ENCODE data around the gene ANKRD60. TPM values are rescaled to one million over a fixed set of nuclear protein-coding genes. Genes with fewer than 3 reads are reported as not detected.

The ANKRD60 gene
- total and polyA plus RNA-seq, 2 experiments from 2014 or later: not detected

DNA sequence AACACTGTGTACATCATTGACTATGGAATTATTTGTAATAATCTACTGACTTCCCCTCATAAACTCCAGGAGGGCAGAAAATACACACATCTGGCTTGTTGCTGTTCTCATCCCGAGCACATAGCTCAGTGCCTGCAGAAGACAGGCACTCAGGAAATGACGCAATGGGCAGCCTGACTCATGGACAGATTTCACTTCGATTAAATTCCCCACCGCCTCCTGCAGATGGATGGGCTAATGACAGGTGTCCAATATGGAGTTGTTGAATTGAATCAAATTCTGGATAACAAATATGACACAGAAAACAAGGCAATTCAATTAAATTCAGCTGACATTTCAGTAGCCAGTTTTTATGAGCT, 9.1 kb downstream of the ANKRD60 start:
- Histone ChIP-seq H4K20me1 (ENCODE audit: insufficient read depth, poor library complexity, severe bottlenecking) (no peaks in the 10 kb centered on the region), H3K27me3 (peaks cover 16% of the 10 kb centered on the region), H3K9me2 (replicated peaks; ENCODE audit: insufficient read depth) (no peaks in the 10 kb centered on the region), H3K9me3 (ENCODE audit: low read depth) (no peaks in the 10 kb centered on the region), H3K79me2 (no peaks in the 10 kb centered on the region), H2AFZ (no peak overlapping the region), H3K4me3 (no peak overlapping the region), H3K36me3 (replicated peaks; ENCODE audit: insufficient read depth, low read depth) (no peaks in the 10 kb centered on the region), H3K4me2 (no peak overlapping the region), H3K4me1 (ENCODE audit: insufficient read depth) (no peaks in the 10 kb centered on the region), H3K27ac (no peak overlapping the region)
- no peak for DNase-seq (ENCODE audit: low spot score)
- WGBS (ENCODE audit: low lambda C conversion rate, missing lambda C conversion rate): 84% methylated on average over 4 of the region's 4 CpGs
- TF ChIP-seq, protein P1, sequence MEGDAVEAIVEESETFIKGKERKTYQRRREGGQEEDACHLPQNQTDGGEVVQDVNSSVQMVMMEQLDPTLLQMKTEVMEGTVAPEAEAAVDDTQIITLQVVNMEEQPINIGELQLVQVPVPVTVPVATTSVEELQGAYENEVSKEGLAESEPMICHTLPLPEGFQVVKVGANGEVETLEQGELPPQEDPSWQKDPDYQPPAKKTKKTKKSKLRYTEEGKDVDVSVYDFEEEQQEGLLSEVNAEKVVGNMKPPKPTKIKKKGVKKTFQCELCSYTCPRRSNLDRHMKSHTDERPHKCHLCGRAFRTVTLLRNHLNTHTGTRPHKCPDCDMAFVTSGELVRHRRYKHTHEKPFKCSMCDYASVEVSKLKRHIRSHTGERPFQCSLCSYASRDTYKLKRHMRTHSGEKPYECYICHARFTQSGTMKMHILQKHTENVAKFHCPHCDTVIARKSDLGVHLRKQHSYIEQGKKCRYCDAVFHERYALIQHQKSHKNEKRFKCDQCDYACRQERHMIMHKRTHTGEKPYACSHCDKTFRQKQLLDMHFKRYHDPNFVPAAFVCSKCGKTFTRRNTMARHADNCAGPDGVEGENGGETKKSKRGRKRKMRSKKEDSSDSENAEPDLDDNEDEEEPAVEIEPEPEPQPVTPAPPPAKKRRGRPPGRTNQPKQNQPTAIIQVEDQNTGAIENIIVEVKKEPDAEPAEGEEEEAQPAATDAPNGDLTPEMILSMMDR (IDR thresholded peaks at IDR 0.05; ENCODE audit: poor library complexity): no peak
- TF ChIP-seq EZH2phosphoT487 (IDR thresholded peaks at IDR 0.05; ENCODE audit: low read depth, severe bottlenecking, unreplicated experiment) (no peak), EZH2 (IDR thresholded peaks at IDR 0.05; ENCODE audit: borderline replicate concordance) (no peak)

DNA sequence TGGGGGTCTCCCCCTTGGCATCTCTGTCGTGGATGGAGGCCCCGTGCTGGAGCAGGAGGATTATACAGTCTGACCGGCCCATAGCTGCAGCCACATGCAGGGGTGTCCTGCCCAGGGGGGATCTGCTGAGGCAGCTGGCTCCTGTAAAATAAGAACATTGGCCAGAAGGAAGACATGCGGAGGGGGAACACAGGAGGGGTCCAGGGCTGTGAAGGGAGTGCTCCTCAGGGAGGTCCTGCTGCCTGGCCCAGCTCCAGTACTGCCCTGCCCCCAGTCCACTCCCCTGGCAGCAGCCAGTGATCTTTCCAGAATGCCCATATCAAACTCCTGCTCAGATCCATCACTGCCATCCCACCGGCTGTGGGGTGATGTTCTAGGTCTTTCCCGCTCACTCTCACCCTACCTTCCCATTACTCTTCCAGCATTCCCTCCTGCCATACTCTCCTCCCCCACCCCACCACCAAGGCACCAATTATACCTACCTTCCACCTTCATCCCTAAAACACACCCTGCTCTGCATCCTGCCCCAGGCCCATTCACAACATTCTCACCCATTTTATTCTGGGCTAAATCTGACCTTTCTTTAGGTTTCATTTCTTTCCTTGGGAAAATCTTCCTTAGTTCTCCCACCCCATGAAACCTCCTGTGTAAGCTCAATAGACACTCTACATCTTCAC, 9.7 kb downstream of the ANKRD60 start:
- TF ChIP-seq EZH2 (IDR thresholded peaks at IDR 0.05; ENCODE audit: borderline replicate concordance) (no peak), EZH2phosphoT487 (IDR thresholded peaks at IDR 0.05; ENCODE audit: low read depth, severe bottlenecking, unreplicated experiment) (no peak)
- TF ChIP-seq, protein P1 (IDR thresholded peaks at IDR 0.05; ENCODE audit: poor library complexity): no peak
- 55% methylated on average over 6 of the region's 6 CpGs for WGBS (ENCODE audit: low lambda C conversion rate, missing lambda C conversion rate)
- H3K9me2 ChIP-seq (replicated peaks; ENCODE audit: insufficient read depth): no peaks in the 10 kb centered on the region
- no peaks in the 10 kb centered on the region for H3K36me3 ChIP-seq (replicated peaks; ENCODE audit: insufficient read depth, low read depth)
- no peaks in the 10 kb centered on the region for H3K4me1 ChIP-seq (ENCODE audit: insufficient read depth)
- H3K4me3 ChIP-seq: no peak overlapping the region
- H3K4me2 ChIP-seq: no peak overlapping the region
- no peak overlapping the region for H2AFZ ChIP-seq
- peaks cover 15% of the 10 kb centered on the region for H3K27me3 ChIP-seq
- H3K27ac ChIP-seq: no peak overlapping the region
- DNase-seq (ENCODE audit: low spot score): no peak
- H4K20me1 ChIP-seq (ENCODE audit: insufficient read depth, poor library complexity, severe bottlenecking): no peaks in the 10 kb centered on the region
- no peaks in the 10 kb centered on the region for H3K9me3 ChIP-seq (ENCODE audit: low read depth)
- no peaks in the 10 kb centered on the region for H3K79me2 ChIP-seq

DNA sequence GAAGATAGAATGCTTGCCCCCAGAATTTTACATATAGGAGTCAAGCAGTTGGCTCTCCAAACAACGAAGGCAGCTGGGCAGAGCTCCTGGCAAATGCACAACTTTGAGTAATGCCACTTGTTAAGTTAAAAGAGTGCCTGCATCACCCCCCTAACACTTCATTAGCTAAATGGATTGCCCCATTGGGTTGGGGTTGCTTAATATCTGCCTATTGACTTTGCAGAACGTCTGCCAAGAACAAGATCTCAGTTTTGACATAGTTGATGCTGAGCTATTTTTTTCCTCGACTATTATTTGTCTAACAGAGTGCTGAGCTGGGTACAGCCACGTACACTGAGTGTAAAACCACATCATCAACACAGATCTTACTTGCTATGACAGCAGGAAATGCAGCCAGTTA, 12.1 kb downstream of the ANKRD60 start:
- Histone ChIP-seq H3K27me3 (peaks cover 5% of the 10 kb centered on the region), H3K9me2 (replicated peaks; ENCODE audit: insufficient read depth) (no peaks in the 10 kb centered on the region), H3K9me3 (ENCODE audit: low read depth) (no peaks in the 10 kb centered on the region), H4K20me1 (ENCODE audit: insufficient read depth, poor library complexity, severe bottlenecking) (no peaks in the 10 kb centered on the region), H3K4me2 (no peak overlapping the region), H3K36me3 (replicated peaks; ENCODE audit: insufficient read depth, low read depth) (no peaks in the 10 kb centered on the region), H3K4me3 (no peak overlapping the region), H2AFZ (no peak overlapping the region), H3K79me2 (no peaks in the 10 kb centered on the region), H3K4me1 (ENCODE audit: insufficient read depth) (no peaks in the 10 kb centered on the region), H3K27ac (no peak overlapping the region)
- no peak for DNase-seq (ENCODE audit: low spot score)
- 75% methylated on average over 4 of the region's 4 CpGs for WGBS (ENCODE audit: low lambda C conversion rate, missing lambda C conversion rate)
- TF ChIP-seq EZH2 (IDR thresholded peaks at IDR 0.05; ENCODE audit: borderline replicate concordance) (no peak), EZH2phosphoT487 (IDR thresholded peaks at IDR 0.05; ENCODE audit: low read depth, severe bottlenecking, unreplicated experiment) (no peak)
- TF ChIP-seq, protein P1 (IDR thresholded peaks at IDR 0.05; ENCODE audit: poor library complexity): no peak
